ENCODE results near the gene NFATC3.

NFATC3 gene

DNA sequence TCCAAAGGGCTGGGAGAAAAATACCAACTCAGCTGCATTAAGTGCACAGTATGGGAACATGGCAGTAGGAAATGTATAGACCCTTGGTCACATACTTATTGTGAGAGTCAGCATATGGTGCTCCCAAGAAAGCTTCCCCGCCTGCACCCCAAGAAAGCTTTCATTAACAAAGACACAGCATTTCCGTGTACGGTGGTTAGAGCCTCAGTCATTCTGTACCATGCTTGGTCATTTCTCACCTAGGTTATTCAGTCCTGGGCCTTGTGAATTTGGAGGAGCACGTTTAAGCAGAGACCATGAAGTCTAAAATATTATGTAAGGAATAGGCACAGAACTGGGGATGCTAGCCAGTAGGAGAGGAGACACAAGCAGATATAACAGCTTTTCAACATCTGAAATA lies 94.7 kb downstream of the NFATC3 start:
- Histone ChIP-seq H3K14ac (ENCODE audit: low read length) (no peak overlapping the region), H4K91ac (ENCODE audit: low read depth, low read length) (no peak overlapping the region), H3K27me3 (ENCODE audit: insufficient read depth, low read length) (no peaks in the 10 kb centered on the region), H3K4me3 (ENCODE audit: low read depth, low read length) (no peak overlapping the region), H2BK12ac (ENCODE audit: low read length) (no peak overlapping the region), H3K79me2 (ENCODE audit: control insufficient read depth, insufficient read depth, low read length, poor library complexity) (no peaks in the 10 kb centered on the region), H3K9ac (ENCODE audit: low read length) (no peak overlapping the region), H2BK5ac (ENCODE audit: low read depth, low read length, poor library complexity) (no peak overlapping the region), H3K4me2 (ENCODE audit: low read length) (no peak overlapping the region), H3K18ac (ENCODE audit: low read length) (no peak overlapping the region), H3K23ac (ENCODE audit: low read length) (no peak overlapping the region), H3K79me1 (ENCODE audit: low read length) (no peaks in the 10 kb centered on the region), H2AFZ (ENCODE audit: insufficient read depth, low read length, poor library complexity) (no peak overlapping the region), H2BK120ac (ENCODE audit: insufficient read depth, low read length, poor library complexity) (no peak overlapping the region), H4K8ac (ENCODE audit: low read depth, low read length) (no peak overlapping the region), H4K12ac (ENCODE audit: low read depth, low read length) (no peak overlapping the region), H3K4me1 (ENCODE audit: control insufficient read depth in 1 of 2, insufficient read depth in 2 of 2, low read length in 2 of 2) (no peaks in the 10 kb centered on the region), H3K36me3 (ENCODE audit: control insufficient read depth in 1 of 2, insufficient read depth in 2 of 2, low read length in 2 of 2) (peaks cover 4 to 6% of the 10 kb centered on the region in 2 experiments), H3K9me3 (ENCODE audit: insufficient read depth, low read depth, low read length) (no peaks in the 10 kb centered on the region), H3K4ac (ENCODE audit: low read depth, low read length) (no peak overlapping the region), H2AK5ac (ENCODE audit: low read length) (no peak overlapping the region), H3K27ac (ENCODE audit: low read depth, low read length) (no peak overlapping the region)
- DNase-seq = no peak
- WGBS (ENCODE audit: extremely low coverage, insufficient coverage, insufficient read length) = no CpG with 5 or more reads among the region's 4 CpGs

DNA sequence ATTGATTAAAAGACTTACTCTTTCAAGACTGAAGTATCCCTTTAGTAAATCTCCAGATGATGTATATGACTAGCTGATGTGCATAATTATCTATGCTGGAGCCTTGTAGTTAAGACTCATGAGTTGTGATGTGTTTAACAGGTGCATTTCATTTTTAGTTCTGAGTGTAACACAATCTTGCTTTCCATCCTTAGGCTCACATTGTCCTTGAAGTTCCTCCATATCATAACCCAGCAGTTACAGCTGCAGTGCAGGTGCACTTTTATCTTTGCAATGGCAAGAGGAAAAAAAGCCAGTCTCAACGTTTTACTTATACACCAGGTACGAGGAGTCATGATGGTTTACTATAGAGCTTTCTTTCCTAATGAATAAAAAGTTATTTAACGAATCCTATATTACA lies 97.9 kb downstream of the NFATC3 start:
- no peaks in the 10 kb centered on the region for H3K79me2 ChIP-seq (ENCODE audit: control insufficient read depth, insufficient read depth, low read length, poor library complexity)
- no peak overlapping the region for H4K91ac ChIP-seq (ENCODE audit: low read depth, low read length)
- DNase-seq = no peak
- H3K4me2 ChIP-seq (ENCODE audit: low read length) = no peak overlapping the region
- no peak overlapping the region for H3K4ac ChIP-seq (ENCODE audit: low read depth, low read length)
- no peak overlapping the region for H3K9ac ChIP-seq (ENCODE audit: low read length)
- no peak overlapping the region for H3K4me3 ChIP-seq (ENCODE audit: low read depth, low read length)
- no peak overlapping the region for H2AFZ ChIP-seq (ENCODE audit: insufficient read depth, low read length, poor library complexity)
- no peak overlapping the region for H3K23ac ChIP-seq (ENCODE audit: low read length)
- no peak overlapping the region for H3K18ac ChIP-seq (ENCODE audit: low read length)
- no peak overlapping the region for H4K8ac ChIP-seq (ENCODE audit: low read depth, low read length)
- H3K36me3 ChIP-seq (ENCODE audit: control insufficient read depth in 1 of 2, insufficient read depth in 2 of 2, low read length in 2 of 2) = peaks cover 5 to 12% of the 10 kb centered on the region in 2 experiments
- H2BK120ac ChIP-seq (ENCODE audit: insufficient read depth, low read length, poor library complexity) = no peak overlapping the region
- no CpG with 5 or more reads among the region's 3 CpGs for WGBS (ENCODE audit: extremely low coverage, insufficient coverage, insufficient read length)
- H3K14ac ChIP-seq (ENCODE audit: low read length) = no peak overlapping the region
- no peaks in the 10 kb centered on the region for H3K4me1 ChIP-seq (ENCODE audit: control insufficient read depth in 1 of 2, insufficient read depth in 2 of 2, low read length in 2 of 2)
- no peak overlapping the region for H3K27ac ChIP-seq (ENCODE audit: low read depth, low read length)
- H4K12ac ChIP-seq (ENCODE audit: low read depth, low read length) = no peak overlapping the region
- no peaks in the 10 kb centered on the region for H3K79me1 ChIP-seq (ENCODE audit: low read length)
- H2BK12ac ChIP-seq (ENCODE audit: low read length) = no peak overlapping the region
- H3K27me3 ChIP-seq (ENCODE audit: insufficient read depth, low read length) = no peaks in the 10 kb centered on the region
- H2AK5ac ChIP-seq (ENCODE audit: low read length) = no peak overlapping the region
- H2BK5ac ChIP-seq (ENCODE audit: low read depth, low read length, poor library complexity) = no peak overlapping the region
- H3K9me3 ChIP-seq (ENCODE audit: insufficient read depth, low read depth, low read length) = peaks cover 8% of the 10 kb centered on the region

DNA sequence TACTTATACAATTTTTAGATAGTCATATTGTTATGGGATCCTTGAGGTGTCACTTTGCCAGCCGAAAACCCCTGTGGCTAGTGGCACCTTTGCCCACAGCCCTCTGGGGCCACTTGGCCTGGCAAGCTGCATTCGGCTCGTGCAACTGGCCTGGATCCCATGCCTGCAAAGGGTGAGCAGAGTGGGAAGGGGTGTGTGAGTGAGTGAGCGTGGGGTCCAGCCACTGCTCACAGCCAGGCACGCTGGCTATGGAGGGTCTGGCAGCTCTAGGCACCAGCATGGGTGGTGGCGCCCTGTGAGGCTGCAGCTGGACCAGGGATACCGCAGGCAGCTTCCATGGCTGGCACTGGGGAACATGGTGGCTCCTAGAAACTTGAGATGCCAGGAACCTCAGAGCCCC lies 101.7 kb downstream of the NFATC3 start:
- peaks cover 10% of the 10 kb centered on the region for H3K9me3 ChIP-seq (ENCODE audit: insufficient read depth, low read depth, low read length)
- no peak overlapping the region for H3K27ac ChIP-seq (ENCODE audit: low read depth, low read length)
- H3K18ac ChIP-seq (ENCODE audit: low read length) = no peak overlapping the region
- no peaks in the 10 kb centered on the region for H3K79me1 ChIP-seq (ENCODE audit: low read length)
- no peak overlapping the region for H3K14ac ChIP-seq (ENCODE audit: low read length)
- H3K36me3 ChIP-seq (ENCODE audit: control insufficient read depth in 1 of 2, insufficient read depth in 2 of 2, low read length in 2 of 2) = peaks cover 9 to 25% of the 10 kb centered on the region in 2 experiments
- DNase-seq = no peak
- H2BK5ac ChIP-seq (ENCODE audit: low read depth, low read length, poor library complexity) = no peak overlapping the region
- no peak overlapping the region for H4K91ac ChIP-seq (ENCODE audit: low read depth, low read length)
- H4K12ac ChIP-seq (ENCODE audit: low read depth, low read length) = no peak overlapping the region
- no peaks in the 10 kb centered on the region for H3K79me2 ChIP-seq (ENCODE audit: control insufficient read depth, insufficient read depth, low read length, poor library complexity)
- no peak overlapping the region for H2BK120ac ChIP-seq (ENCODE audit: insufficient read depth, low read length, poor library complexity)
- H2AFZ ChIP-seq (ENCODE audit: insufficient read depth, low read length, poor library complexity) = no peak overlapping the region
- no peak overlapping the region for H3K4me2 ChIP-seq (ENCODE audit: low read length)
- H3K4ac ChIP-seq (ENCODE audit: low read depth, low read length) = no peak overlapping the region
- no peaks in the 10 kb centered on the region for H3K4me1 ChIP-seq (ENCODE audit: control insufficient read depth in 1 of 2, insufficient read depth in 2 of 2, low read length in 2 of 2)
- H3K23ac ChIP-seq (ENCODE audit: low read length) = no peak overlapping the region
- H3K9ac ChIP-seq (ENCODE audit: low read length) = no peak overlapping the region
- WGBS (ENCODE audit: extremely low coverage, insufficient coverage, insufficient read length) = no CpG with 5 or more reads among the region's 7 CpGs
- H3K27me3 ChIP-seq (ENCODE audit: insufficient read depth, low read length) = no peaks in the 10 kb centered on the region
- no peak overlapping the region for H2BK12ac ChIP-seq (ENCODE audit: low read length)
- H4K8ac ChIP-seq (ENCODE audit: low read depth, low read length) = no peak overlapping the region
- H3K4me3 ChIP-seq (ENCODE audit: low read depth, low read length) = no peak overlapping the region
- no peak overlapping the region for H2AK5ac ChIP-seq (ENCODE audit: low read length)

DNA sequence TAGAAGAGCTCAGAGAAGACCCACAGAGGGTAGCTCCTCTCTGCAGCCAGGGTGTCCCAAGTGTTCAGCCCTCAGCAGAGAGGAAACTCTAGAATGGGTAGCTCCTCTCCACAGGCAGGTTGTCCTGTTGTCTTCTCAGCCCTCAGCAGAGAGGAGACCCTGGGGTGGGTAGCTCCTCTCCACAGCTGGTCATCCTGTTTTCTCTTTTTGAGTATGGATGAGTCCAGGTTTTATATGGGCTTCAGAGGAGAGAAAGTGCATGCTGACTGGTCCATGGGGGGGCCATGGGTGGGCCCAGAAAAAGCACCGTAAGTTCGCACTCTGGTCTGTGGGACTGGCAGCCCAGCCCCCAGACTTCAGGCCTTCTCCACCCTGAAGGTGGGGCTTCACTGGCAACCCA lies 102.3 kb downstream of the NFATC3 start:
- Histone ChIP-seq H4K12ac (ENCODE audit: low read depth, low read length) (no peak overlapping the region), H3K9me3 (ENCODE audit: insufficient read depth, low read depth, low read length) (peaks cover 10% of the 10 kb centered on the region), H3K18ac (ENCODE audit: low read length) (no peak overlapping the region), H4K8ac (ENCODE audit: low read depth, low read length) (no peak overlapping the region), H2BK12ac (ENCODE audit: low read length) (no peak overlapping the region), H3K4me2 (ENCODE audit: low read length) (no peak overlapping the region), H3K27me3 (ENCODE audit: insufficient read depth, low read length) (no peaks in the 10 kb centered on the region), H3K4me3 (ENCODE audit: low read depth, low read length) (no peak overlapping the region), H2BK5ac (ENCODE audit: low read depth, low read length, poor library complexity) (no peak overlapping the region), H3K23ac (ENCODE audit: low read length) (no peak overlapping the region), H3K4ac (ENCODE audit: low read depth, low read length) (no peak overlapping the region), H3K27ac (ENCODE audit: low read depth, low read length) (no peak overlapping the region), H2BK120ac (ENCODE audit: insufficient read depth, low read length, poor library complexity) (no peak overlapping the region), H3K36me3 (ENCODE audit: control insufficient read depth in 1 of 2, insufficient read depth in 2 of 2, low read length in 2 of 2) (peaks cover 9 to 25% of the 10 kb centered on the region in 2 experiments), H3K4me1 (ENCODE audit: control insufficient read depth in 1 of 2, insufficient read depth in 2 of 2, low read length in 2 of 2) (no peaks in the 10 kb centered on the region), H3K79me2 (ENCODE audit: control insufficient read depth, insufficient read depth, low read length, poor library complexity) (no peaks in the 10 kb centered on the region), H3K14ac (ENCODE audit: low read length) (no peak overlapping the region), H3K9ac (ENCODE audit: low read length) (no peak overlapping the region), H2AFZ (ENCODE audit: insufficient read depth, low read length, poor library complexity) (no peak overlapping the region), H2AK5ac (ENCODE audit: low read length) (no peak overlapping the region), H3K79me1 (ENCODE audit: low read length) (no peaks in the 10 kb centered on the region), H4K91ac (ENCODE audit: low read depth, low read length) (no peak overlapping the region)
- WGBS (ENCODE audit: extremely low coverage, insufficient coverage, insufficient read length) = no CpG with 5 or more reads among the region's 2 CpGs
- DNase-seq = no peak
